Muscle layer of duodenum (tissue), 2 donors: ENCODE measurements around the gene ALOX15.

Experiments used
- H3K27ac ChIP-seq: one replicate; pipeline ENCODE4 v1.7.0; 2013; ENCODE audit warnings: mild to moderate bottlenecking, low read length
- H3K27me3 ChIP-seq: one replicate; pipeline ENCODE4 v1.7.0; 2013; ENCODE audit warnings: low read depth, mild to moderate bottlenecking, control low read depth, low read length
- H3K36me3 ChIP-seq, 2 donors: one replicate each; pipeline ENCODE4 v1.7.0; 2013; ENCODE audit warnings: low read length in 2 of 2, control low read depth in 1 of 2, mild to moderate bottlenecking in 1 of 2; ENCODE audit not compliant: insufficient read depth in 2 of 2, control insufficient read depth in 1 of 2
- H3K4me1 ChIP-seq, 2 donors: one replicate each; pipeline ENCODE4 v1.7.0; 2013; ENCODE audit warnings: low read length in 2 of 2, mild to moderate bottlenecking in 2 of 2, control low read depth in 1 of 2, moderate library complexity in 1 of 2; ENCODE audit not compliant: insufficient read depth in 2 of 2, control insufficient read depth in 1 of 2
- H3K4me3 ChIP-seq, 2 donors: one replicate each; pipeline ENCODE4 v1.7.0; 2013; ENCODE audit warnings: low read length in 2 of 2, low read depth in 1 of 2, mild to moderate bottlenecking in 1 of 2
- H3K9me3 ChIP-seq, 2 donors: one replicate each; pipeline ENCODE4 v1.7.0; 2013; ENCODE audit warnings: low read length in 2 of 2, control low read depth in 1 of 2, mild to moderate bottlenecking in 1 of 2; ENCODE audit not compliant: control insufficient read depth in 1 of 2
- donor health status: healthy.

The ALOX15 gene

GRCh38 chr17:4583206-4583605 lies 58.3 kb downstream of the ALOX15 start:
- Histone ChIP-seq H3K4me3 (no peak overlapping the region), H3K9me3 (no peaks in the 10 kb centered on the region), H3K27me3 (peaks cover 29% of the 10 kb centered on the region), H3K4me1 (peaks cover 0 to 19% of the 10 kb centered on the region in 2 donors), H3K36me3 (no peaks in the 10 kb centered on the region), H3K27ac (no peak overlapping the region)

GRCh38 chr17:4582691-4583090 lies 58.8 kb downstream of the ALOX15 start:
- no peak overlapping the region for H3K27ac ChIP-seq
- no peak overlapping the region for H3K4me3 ChIP-seq
- peaks cover 0 to 19% of the 10 kb centered on the region in 2 donors for H3K4me1 ChIP-seq
- peaks cover 29% of the 10 kb centered on the region for H3K27me3 ChIP-seq
- no peaks in the 10 kb centered on the region for H3K9me3 ChIP-seq
- H3K36me3 ChIP-seq, result no peaks in the 10 kb centered on the region

- Histone ChIP-seq H3K27me3 (peaks cover 29% of the 10 kb centered on the region), H3K4me1 (peaks cover 0 to 19% of the 10 kb centered on the region in 2 donors), H3K27ac (no peak overlapping the region)
Measured at GRCh38 chr17:4582101-4582501, 59.4 kb downstream of the ALOX15 start.

More at GRCh38 chr17:4582101-4582501, 59.4 kb downstream of the ALOX15 start:
- H3K36me3 ChIP-seq, result no peaks in the 10 kb centered on the region
- no peaks in the 10 kb centered on the region for H3K9me3 ChIP-seq
- H3K4me3 ChIP-seq, result no peak overlapping the region
